ENCODE data around the gene BCORL1. TPM values are rescaled to one million over a fixed set of nuclear protein-coding genes. Genes with fewer than 3 reads are reported as not detected.

BCORL1 gene
- total and polyA plus RNA-seq, 2 of the 4 experiments (the other 2 are of a cell fraction) = 0.54 to 1.6 TPM

- Histone ChIP-seq H3K27me3 (ENCODE audit: control insufficient read depth, insufficient read depth, low read length) (no peaks in the 10 kb centered on the region), H4K20me1 (ENCODE audit: insufficient read depth, low read length) (no peaks in the 10 kb centered on the region), H2AK9ac (replicated peaks; ENCODE audit: low read depth, low read length, poor library complexity) (no peak overlapping the region), H2BK120ac (ENCODE audit: low read depth, low read length) (no peak overlapping the region), H3K27ac (ENCODE audit: insufficient read depth, low read length) (no peak overlapping the region), H3K18ac (ENCODE audit: low read depth, low read length) (no peak overlapping the region), H3K4me3 (ENCODE audit: insufficient read depth, low read depth, low read length) (no peak overlapping the region), H3K4me2 (ENCODE audit: low read depth, low read length) (no peak overlapping the region), H3K9me1 (ENCODE audit: insufficient read depth, low read length) (no peaks in the 10 kb centered on the region), H3K14ac (replicated peaks; ENCODE audit: low read depth, low read length) (no peak overlapping the region), H2BK15ac (ENCODE audit: low read depth, low read length) (no peak overlapping the region), H3K23ac (ENCODE audit: low read depth, low read length) (no peak overlapping the region), H3K4ac (ENCODE audit: low read depth, low read length) (no peak overlapping the region), H3K4me1 (ENCODE audit: control insufficient read depth, insufficient read depth, low read length) (no peaks in the 10 kb centered on the region), H2BK5ac (ENCODE audit: low read depth, low read length, poor library complexity, severe bottlenecking) (no peak overlapping the region), H4K8ac (ENCODE audit: low read depth in 2 of 2, low read length in 2 of 2) (no peak overlapping the region), H3K9me3 (ENCODE audit: control insufficient read depth, insufficient read depth, low read length) (no peaks in the 10 kb centered on the region), H2AFZ (replicated peaks; ENCODE audit: low read length, poor library complexity) (no peak overlapping the region), H4K5ac (ENCODE audit: low read depth, low read length) (no peak overlapping the region), H2BK20ac (ENCODE audit: low read depth, low read length) (no peak overlapping the region), H3K9ac (ENCODE audit: low read depth, low read length) (no peak overlapping the region), H4K91ac (ENCODE audit: insufficient read depth, low read depth, low read length) (no peak overlapping the region), H3K79me1 (ENCODE audit: low read depth in 1 of 2, low read length in 2 of 2) (no peaks in the 10 kb centered on the region; a peak in 1 of 4 replicates), H3K36me3 (ENCODE audit: control insufficient read depth, insufficient read depth, low read length) (peaks cover 15% of the 10 kb centered on the region), H3K56ac (ENCODE audit: extremely low read depth, insufficient read depth, low read length) (no peak overlapping the region), H2AK5ac (ENCODE audit: low read depth, low read length) (no peak overlapping the region)
- dilution Hi-C loops (cut with HindIII; ENCODE audit: low sequenced_read_pairs, unreplicated experiment) = no loop called here
- intact Hi-C loops (cut with micrococcal nuclease) = no loop called here
- ATAC-seq (ENCODE audit: low read depth) (no peak), DNase-seq (no peak)
- ChIA-PET CTCF (no interaction called here), POLR2A (ENCODE audit: unreplicated experiment) (no interaction called here)
- BruUV-seq (replicated peaks) = no TSS peak
- WGBS, 2 experiments (ENCODE audit: extremely low coverage in 2 of 2, insufficient read length in 1 of 2) = 60% methylated on average over 1 of the region's 15 CpGs; no CpG with 5 or more reads in 1 of the 2 experiments
- TF ChIP-seq BHLHE40 (IDR thresholded peaks at IDR 0.05; ENCODE audit: low read depth, low read length) (no peak), MXI1 (IDR thresholded peaks at IDR 0.05; ENCODE audit: borderline replicate concordance, low read depth, low read length) (no peak), MAFK (IDR thresholded peaks at IDR 0.05; ENCODE audit: low read depth, low read length) (no peak), FOS (IDR thresholded peaks at IDR 0.05; ENCODE audit: low read depth, low read length) (no peak), RCOR1 (IDR thresholded peaks at IDR 0.05; ENCODE audit: insufficient replicate concordance, low read length) (no peak), SMC3 (IDR thresholded peaks at IDR 0.05; ENCODE audit: low read depth, low read length) (no peak), RAD21 (IDR thresholded peaks at IDR 0.05; ENCODE audit: low read length) (no peak), MAZ (IDR thresholded peaks at IDR 0.05; ENCODE audit: borderline replicate concordance, low read depth, low read length) (no peak), ELK1 (IDR thresholded peaks at IDR 0.05; ENCODE audit: borderline replicate concordance, low read depth, low read length) (no peak), CTCF (conservative IDR thresholded peaks at IDR 0.05; ENCODE audit: low read depth, low read length) (no peak), CHD1 (IDR thresholded peaks at IDR 0.05; ENCODE audit: low read depth, low read length) (no peak), POLR2A (IDR thresholded peaks at IDR 0.05; ENCODE audit: low read depth, low read length) (no peak)
- in situ Hi-C loops (cut with MboI; ENCODE audit: low sequenced_read_pairs) = no loop called here
Measured at GRCh38 chrX:130020661-130021324, 38.4 kb downstream of the BCORL1 start.

Data from IMR-90 (cell line).